Measurements from ENCODE around the gene BDH1. TPM values are rescaled to one million over a fixed set of nuclear protein-coding genes. Genes with fewer than 3 reads are reported as not detected.
A peak's percentile ranks its signal among the peaks of the same experiment; 100 is the strongest.

BDH1 gene
- total RNA-seq, 2 donors from 2014 or later = 32.5 to 49.0 TPM

DNA sequence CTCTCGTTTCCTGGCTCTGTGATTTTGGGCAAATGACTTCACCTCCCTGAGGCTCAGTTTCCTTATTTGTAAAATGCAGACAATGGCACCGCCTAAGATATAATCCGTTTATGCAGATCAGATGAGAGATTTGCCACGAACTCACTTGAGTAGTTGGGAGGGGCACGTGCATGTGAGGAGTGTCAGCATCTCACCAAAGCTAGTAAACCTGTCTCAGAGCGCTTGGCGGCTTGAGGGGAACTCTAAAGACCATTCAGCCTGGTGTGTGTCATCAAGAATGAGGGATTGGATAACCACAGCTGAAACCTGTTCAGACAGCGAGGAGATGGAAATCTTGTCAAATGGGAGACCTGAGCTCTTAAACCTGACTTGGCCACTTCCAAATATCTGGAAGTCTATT is 48.7 kb downstream of the BDH1 start:
- Histone ChIP-seq H3K36me3 (ENCODE audit: control insufficient read depth, insufficient read depth, low read length) (no peaks in the 10 kb centered on the region), H3K27ac (ENCODE audit: low read depth, low read length) (no peak overlapping the region), H3K4me1 (ENCODE audit: control insufficient read depth, insufficient read depth, low read length) (no peaks in the 10 kb centered on the region), H3K4me3 (ENCODE audit: low read length) (no peak overlapping the region), H3K27me3 (ENCODE audit: control insufficient read depth, insufficient read depth, low read length, poor library complexity, severe bottlenecking) (peaks cover 8% of the 10 kb centered on the region), H3K9me3 (ENCODE audit: control insufficient read depth, low read length) (no peaks in the 10 kb centered on the region), H3K9ac (ENCODE audit: extremely low read depth, low read length, poor library complexity, severe bottlenecking) (no peak overlapping the region)
- peaks cover 6% of the 10 kb centered on the region for H3K36me3 Mint-ChIP-seq (ENCODE audit: low read depth)
- H3K4me1 Mint-ChIP-seq = peaks cover 2% of the 10 kb centered on the region
- no peak overlapping the region for H3K4me3 Mint-ChIP-seq
- peaks cover 5% of the 10 kb centered on the region for H3K27me3 Mint-ChIP-seq (ENCODE audit: insufficient read depth)
- H3K27ac Mint-ChIP-seq = no peak overlapping the region
- DNase-seq = no peak
- 89 to 90% methylated on average over 8 of the region's 8 CpGs for WGBS, 2 experiments (ENCODE audit: insufficient coverage in 1 of 2, insufficient read length in 1 of 2)
- no peaks in the 10 kb centered on the region for H3K9me3 Mint-ChIP-seq
- TF ChIP-seq, protein P1, sequence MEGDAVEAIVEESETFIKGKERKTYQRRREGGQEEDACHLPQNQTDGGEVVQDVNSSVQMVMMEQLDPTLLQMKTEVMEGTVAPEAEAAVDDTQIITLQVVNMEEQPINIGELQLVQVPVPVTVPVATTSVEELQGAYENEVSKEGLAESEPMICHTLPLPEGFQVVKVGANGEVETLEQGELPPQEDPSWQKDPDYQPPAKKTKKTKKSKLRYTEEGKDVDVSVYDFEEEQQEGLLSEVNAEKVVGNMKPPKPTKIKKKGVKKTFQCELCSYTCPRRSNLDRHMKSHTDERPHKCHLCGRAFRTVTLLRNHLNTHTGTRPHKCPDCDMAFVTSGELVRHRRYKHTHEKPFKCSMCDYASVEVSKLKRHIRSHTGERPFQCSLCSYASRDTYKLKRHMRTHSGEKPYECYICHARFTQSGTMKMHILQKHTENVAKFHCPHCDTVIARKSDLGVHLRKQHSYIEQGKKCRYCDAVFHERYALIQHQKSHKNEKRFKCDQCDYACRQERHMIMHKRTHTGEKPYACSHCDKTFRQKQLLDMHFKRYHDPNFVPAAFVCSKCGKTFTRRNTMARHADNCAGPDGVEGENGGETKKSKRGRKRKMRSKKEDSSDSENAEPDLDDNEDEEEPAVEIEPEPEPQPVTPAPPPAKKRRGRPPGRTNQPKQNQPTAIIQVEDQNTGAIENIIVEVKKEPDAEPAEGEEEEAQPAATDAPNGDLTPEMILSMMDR (conservative IDR thresholded peaks at IDR 0.05) = no peak

DNA sequence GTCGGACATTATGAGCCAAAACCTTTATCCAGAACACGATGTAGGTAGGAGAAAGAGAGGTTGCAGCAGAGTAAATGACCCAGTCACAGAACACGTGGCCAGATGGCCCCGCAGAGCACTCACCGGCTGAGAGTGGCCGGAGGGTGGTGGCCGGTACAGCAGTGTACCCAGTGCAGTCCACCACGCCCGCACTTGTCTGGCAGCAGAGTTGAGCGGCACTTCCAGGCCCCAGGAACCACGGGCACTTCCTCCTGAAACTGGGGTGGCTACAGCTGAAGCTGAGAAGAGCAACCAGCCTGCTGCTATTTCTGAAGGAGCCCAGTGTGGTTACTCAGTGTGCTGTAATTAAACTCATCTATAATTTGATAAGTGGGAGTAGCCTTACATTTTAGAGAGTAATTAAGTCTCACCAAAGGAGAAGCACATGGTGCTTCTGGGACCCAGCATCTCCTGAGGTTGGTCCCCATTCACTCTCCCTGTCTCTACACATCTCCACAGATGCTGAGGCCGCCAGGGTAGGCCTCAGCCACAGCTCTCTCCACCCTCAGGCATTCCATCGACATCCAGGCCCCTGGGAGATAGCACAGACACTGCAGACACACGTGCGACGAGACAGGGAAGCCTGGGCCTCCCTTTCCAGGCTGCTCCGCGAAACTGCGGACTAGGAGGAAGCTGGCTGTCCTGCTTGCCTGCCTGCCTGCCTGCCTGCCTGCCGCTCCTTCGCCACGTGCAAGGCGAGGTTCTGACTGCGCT is 49.8 kb downstream of the BDH1 start:
- Histone ChIP-seq H3K27ac (ENCODE audit: low read depth, low read length) (peak overlapping the region; percentile 49), H3K27me3 (ENCODE audit: control insufficient read depth, insufficient read depth, low read length, poor library complexity, severe bottlenecking) (peaks cover 8% of the 10 kb centered on the region), H3K4me1 (ENCODE audit: control insufficient read depth, insufficient read depth, low read length) (no peaks in the 10 kb centered on the region), H3K4me3 (ENCODE audit: low read length) (no peak overlapping the region), H3K36me3 (ENCODE audit: control insufficient read depth, insufficient read depth, low read length) (no peaks in the 10 kb centered on the region), H3K9ac (ENCODE audit: extremely low read depth, low read length, poor library complexity, severe bottlenecking) (no peak overlapping the region), H3K9me3 (ENCODE audit: control insufficient read depth, low read length) (no peaks in the 10 kb centered on the region)
- DNase-seq = no peak
- WGBS, 2 experiments (ENCODE audit: insufficient coverage in 1 of 2, insufficient read length in 1 of 2) = 93 to 97% methylated on average over 14 to 24 of the region's 24 CpGs
- Mint-ChIP-seq H3K4me1 (peaks cover 2% of the 10 kb centered on the region), H3K36me3 (ENCODE audit: low read depth) (no peaks in the 10 kb centered on the region), H3K27ac (no peak overlapping the region), H3K4me3 (no peak overlapping the region), H3K27me3 (ENCODE audit: insufficient read depth) (peaks cover 5% of the 10 kb centered on the region), H3K9me3 (no peaks in the 10 kb centered on the region)
- TF ChIP-seq, protein P1 (conservative IDR thresholded peaks at IDR 0.05) = no peak

DNA sequence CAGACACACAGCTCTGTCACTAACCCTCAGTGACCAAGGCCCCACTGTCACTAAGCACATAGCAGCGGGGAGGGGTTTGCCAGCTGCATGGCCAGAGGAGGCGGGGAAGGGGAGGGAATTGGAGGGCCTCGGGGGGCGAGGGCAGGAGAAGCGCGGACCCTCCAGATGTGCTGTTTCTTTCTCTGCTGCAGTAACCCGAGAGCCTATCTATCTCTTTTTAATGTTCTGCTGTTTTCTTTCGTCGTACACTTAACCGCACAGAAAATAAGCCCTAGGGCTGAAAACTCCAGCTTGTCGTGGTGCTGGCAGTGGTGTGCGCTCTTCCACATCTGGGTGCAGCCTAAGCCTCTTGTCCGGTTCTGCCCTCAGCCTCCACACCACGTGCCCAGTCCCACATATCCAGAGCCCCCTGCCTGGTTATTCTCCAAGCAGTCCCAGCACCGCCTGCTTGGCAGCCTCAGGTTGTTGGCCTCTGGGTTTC is 51.1 kb downstream of the BDH1 start:
- TF ChIP-seq, protein P1 (conservative IDR thresholded peaks at IDR 0.05) = no peak
- Histone ChIP-seq H3K36me3 (ENCODE audit: control insufficient read depth, insufficient read depth, low read length) (no peaks in the 10 kb centered on the region), H3K4me3 (ENCODE audit: low read length) (no peak overlapping the region), H3K27me3 (ENCODE audit: control insufficient read depth, insufficient read depth, low read length, poor library complexity, severe bottlenecking) (peaks cover 6% of the 10 kb centered on the region), H3K9ac (ENCODE audit: extremely low read depth, low read length, poor library complexity, severe bottlenecking) (no peak overlapping the region), H3K9me3 (ENCODE audit: control insufficient read depth, low read length) (no peaks in the 10 kb centered on the region), H3K27ac (ENCODE audit: low read depth, low read length) (no peak overlapping the region), H3K4me1 (ENCODE audit: control insufficient read depth, insufficient read depth, low read length) (no peaks in the 10 kb centered on the region)
- Mint-ChIP-seq H3K4me1 (no peaks in the 10 kb centered on the region), H3K36me3 (ENCODE audit: low read depth) (no peaks in the 10 kb centered on the region), H3K4me3 (no peak overlapping the region), H3K27ac (no peak overlapping the region), H3K27me3 (ENCODE audit: insufficient read depth) (peaks cover 3% of the 10 kb centered on the region), H3K9me3 (no peaks in the 10 kb centered on the region)
- WGBS, 2 experiments (ENCODE audit: insufficient coverage in 1 of 2, insufficient read length in 1 of 2) = 87 to 90% methylated on average over 14 to 15 of the region's 15 CpGs
- no peak for DNase-seq

Data from endodermal cell (in vitro differentiated cells).